GM18499 (cell line): ENCODE data around the gene PTGER2.

ENCODE experiments used
- ATAC-seq: cut with Tn5 transposase; IDR thresholded peaks from one replicate; pipeline ENCODE4 v1.9.1; 2021; ENCODE audit warnings: moderate number of reproducible peaks; ENCODE audit not compliant: insufficient read depth, unreplicated experiment

PTGER2 gene

GRCh38 chr14:52333823-52334657 is 19.9 kb downstream of the PTGER2 start:
- no peak for ATAC-seq

DNA sequence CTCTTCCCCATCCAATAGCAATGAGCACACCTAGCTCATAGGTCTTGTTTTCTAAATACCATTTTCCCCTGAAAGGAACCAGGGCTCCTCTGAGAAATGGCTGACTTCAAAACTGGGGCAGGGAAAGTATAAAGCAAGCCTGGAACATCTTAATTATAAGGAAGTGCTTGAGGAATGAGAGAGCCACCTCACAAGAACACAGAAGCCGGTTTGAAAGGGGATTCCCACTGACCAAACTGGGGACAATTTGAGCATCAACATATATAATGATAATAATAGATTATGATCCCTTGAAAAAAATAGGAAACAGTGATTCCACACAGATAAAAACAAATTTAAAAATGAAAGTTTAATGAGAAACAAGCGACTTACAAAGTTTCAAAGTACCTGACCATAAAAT is 22.1 kb downstream of the PTGER2 start:
- ATAC-seq, result no peak

GRCh38 chr14:52338051-52338681 is 24.1 kb downstream of the PTGER2 start:
- no peak for ATAC-seq

DNA sequence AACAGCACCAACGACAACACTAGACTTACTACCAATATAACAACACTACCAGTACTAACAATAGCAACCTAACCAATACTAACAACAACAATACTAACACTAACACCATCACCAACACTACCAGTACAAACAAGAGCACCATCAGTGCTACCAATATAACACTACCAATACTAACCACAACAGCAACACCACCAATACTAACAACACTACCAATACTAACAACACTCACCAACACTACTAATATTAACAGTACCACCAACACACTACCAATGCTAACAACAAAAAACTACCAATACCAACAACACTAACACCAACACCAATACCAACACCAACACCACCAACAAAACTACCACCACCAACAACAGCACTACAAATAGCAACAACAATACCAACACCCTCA is 25.1 kb downstream of the PTGER2 start:
- no peak for ATAC-seq

- ATAC-seq, result no peak
These were observed 28.9 kb downstream of the PTGER2 start for GRCh38 chr14:52342849-52343596.

GRCh38 chr14:52346778-52347177 is 32.7 kb downstream of the PTGER2 start:
- ATAC-seq, result no peak

DNA sequence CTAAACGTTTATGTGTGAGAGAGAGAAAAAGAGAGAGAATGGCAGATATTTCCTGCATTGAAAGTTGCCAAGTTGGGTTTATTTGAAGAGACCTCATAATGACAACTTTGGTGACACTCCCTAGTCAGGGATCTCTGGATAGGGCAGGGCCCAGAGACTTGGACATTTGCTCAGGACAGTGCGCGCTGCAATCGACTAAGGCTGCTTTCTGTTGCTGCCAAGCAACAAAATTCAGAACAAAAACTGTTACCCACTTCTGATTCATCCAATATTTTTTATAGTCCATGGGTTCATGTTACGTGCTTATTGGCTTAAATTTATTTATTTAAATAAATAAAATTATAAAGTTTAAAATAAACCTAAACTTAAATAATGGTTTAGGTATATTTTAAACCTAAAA is 34.2 kb downstream of the PTGER2 start:
- ATAC-seq, result no peak

DNA sequence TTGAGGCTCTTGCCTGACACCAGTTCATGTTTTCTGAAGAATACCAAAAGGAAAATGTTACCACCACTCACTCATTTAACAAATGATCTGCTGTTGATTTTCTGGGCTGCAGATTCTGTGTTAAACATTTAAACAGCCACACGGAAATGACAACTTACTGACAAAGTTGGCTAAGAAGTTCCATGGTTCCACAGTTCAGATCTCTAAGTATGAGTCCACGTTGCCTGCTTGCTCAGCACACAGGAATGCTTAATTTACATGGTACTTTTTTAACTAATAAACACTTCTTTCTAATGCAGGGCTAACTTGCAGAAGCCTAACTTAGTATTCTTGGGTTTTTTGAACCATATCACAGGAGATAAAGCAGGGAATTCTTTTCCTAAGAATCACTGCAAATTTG is 34.7 kb downstream of the PTGER2 start:
- ATAC-seq, result no peak

GRCh38 chr14:52349731-52350130 is 35.6 kb downstream of the PTGER2 start:
- no peak for ATAC-seq

DNA sequence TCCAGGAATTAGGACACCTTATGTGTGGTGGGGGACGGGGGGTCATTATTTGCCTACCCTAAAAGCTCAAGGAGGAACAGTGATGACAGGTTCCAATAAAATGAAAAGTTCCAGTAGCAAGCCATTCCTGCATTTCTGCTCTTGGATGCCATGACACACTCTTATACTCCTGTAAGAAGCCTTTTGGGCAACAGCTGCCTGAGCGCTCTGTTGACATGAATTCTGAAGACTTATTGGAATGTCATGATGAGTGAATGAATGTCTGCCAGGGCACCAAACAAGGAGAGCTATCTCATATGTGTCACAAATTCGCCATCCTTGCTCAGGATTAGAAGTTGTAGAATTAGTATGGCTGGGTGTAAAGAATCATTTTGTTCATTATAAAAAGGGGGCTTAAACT is 36.3 kb downstream of the PTGER2 start:
- ATAC-seq, result no peak

- ATAC-seq, result no peak
These were observed 37.3 kb downstream of the PTGER2 start for GRCh38 chr14:52351233-52352060.

DNA sequence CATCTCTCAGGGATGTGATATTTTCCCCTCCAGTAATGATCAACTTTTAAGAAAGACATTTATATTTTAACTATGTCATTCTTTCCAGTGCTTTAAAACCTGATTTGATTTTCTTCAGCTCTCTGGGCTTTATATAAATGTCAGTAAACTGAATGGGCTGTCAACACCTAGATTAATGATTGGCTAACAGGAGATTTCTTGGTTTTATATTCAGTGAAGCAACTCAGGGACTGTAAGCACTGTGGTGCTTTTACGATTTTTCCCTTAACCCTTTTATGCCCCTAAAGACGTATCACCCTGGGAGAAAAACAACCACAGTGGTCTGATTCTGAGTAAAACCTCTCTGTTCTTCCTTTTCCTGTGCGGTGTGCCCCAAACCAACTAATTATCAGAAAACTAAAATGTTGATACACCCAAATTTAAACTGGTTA is 38.0 kb downstream of the PTGER2 start:
- ATAC-seq, result no peak

DNA sequence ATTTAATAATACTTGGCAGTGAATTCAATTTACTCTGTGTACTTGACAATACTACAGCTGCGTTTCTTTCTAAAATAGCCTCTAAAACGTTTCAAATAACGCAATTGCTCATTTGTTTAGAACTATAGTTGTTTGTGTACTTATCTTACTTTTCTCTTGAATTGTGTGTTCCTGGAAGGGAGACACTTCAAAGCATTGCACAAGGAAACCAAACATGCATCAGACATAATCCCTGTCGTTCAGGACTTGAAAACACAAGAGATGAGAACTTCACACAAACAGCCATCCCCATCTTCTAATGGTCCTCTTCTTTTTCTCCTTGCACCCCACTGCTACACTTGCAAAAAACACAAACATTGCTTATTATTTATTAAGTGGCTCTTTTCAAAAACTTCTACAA is 38.5 kb downstream of the PTGER2 start:
- ATAC-seq, result no peak

GRCh38 chr14:52354242-52354641 is 40.1 kb downstream of the PTGER2 start:
- no peak for ATAC-seq

GRCh38 chr14:52355016-52355431 is 40.9 kb downstream of the PTGER2 start:
- ATAC-seq, result no peak

- ATAC-seq, result no peak
These were observed 41.4 kb downstream of the PTGER2 start for GRCh38 chr14:52355526-52355925.

DNA sequence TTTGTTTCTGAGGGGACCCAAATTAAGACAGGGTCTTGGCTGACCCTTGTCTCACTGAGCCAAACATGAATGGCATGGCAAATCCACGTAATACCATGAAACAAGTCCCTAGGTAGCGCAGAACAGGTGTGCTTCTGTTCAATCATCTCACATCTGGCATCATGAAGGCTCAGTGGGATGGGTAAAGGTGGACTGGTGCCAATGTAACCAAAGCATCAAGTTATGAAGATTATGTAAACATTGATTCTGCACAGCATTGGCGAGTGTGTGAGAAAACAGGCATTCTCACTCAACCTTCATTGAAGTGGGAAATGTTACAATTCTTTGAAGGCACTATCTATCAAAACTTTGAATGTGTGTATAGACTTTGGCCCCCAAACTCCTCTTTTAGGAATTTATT is 41.9 kb downstream of the PTGER2 start:
- no peak for ATAC-seq

DNA sequence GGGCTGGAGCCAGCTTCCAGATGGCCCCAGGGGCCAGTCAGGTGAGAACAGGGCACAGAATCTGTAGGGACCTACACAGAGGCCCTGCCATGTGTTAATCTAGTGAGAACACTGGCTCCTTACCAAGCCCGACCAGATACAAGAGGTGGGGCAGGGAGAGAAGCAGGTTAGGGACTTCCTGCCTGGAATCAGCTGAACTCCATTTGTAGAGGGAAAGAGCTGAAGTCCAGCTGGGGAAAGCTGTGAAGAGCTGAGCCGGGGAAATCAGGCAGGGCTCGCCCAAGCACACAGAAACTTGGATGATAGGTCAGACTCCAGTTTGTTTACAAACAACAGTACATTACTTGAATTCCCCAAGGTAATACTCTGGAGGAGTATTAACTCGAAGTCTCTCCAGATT is 46.7 kb downstream of the PTGER2 start:
- ATAC-seq, result no peak

DNA sequence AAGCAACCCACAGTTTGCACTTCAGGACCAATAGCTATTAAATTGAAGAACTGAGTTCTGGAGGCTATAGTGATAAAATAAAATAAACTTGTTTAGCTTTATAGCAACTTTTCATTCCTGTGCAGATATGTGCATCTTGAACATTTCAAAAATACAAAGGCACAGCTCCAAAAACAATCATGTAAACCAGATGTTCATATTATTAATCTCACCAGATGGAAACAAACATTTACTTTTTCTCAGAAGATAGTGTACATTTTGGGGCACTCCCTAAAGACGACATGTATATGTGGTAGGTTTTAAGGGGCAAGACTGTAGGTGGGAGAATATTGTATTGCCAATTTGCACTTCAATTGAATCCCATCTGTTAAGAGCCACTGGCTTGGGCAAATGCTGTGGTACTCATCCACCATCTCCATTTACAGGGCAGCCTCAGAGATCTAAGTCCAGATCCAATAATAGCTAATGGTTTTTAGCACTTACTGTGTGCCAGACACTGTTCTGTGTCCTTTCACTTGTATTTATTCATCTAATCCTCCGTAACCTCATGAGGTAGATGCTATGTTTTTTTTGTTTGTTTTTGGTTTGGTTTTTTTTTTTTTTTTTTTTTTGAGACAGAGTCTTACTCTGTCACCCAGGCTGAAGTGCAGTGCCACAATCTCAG is 49.1 kb downstream of the PTGER2 start:
- no peak for ATAC-seq

GRCh38 chr14:52363961-52364360 is 49.8 kb downstream of the PTGER2 start:
- ATAC-seq, result no peak
